ENCODE measurements around the gene TOR1AIP2.
"Not testable (repeated sequence)": the region's sequence is repeated elsewhere in the genome, so short reads cannot be mapped to it uniquely, and the experiment has no call there.

TOR1AIP2 gene

GRCh38 chr1:179875596-179876299, 1.9 kb downstream of the TOR1AIP2 start:
- no peak for DNase-seq

GRCh38 chr1:179873438-179873851, 4.2 kb downstream of the TOR1AIP2 start:
- DNase-seq, result no peak

GRCh38 chr1:179872558-179872957, 5.0 kb downstream of the TOR1AIP2 start:
- DNase-seq, result no peak

GRCh38 chr1:179871940-179872339, 5.7 kb downstream of the TOR1AIP2 start:
- no peak for DNase-seq

GRCh38 chr1:179870870-179871269, 6.7 kb downstream of the TOR1AIP2 start:
- no peak for DNase-seq

- DNase-seq, result peak; percentile 49 to 51
Observed at GRCh38 chr1:179867493-179868330, 9.9 kb downstream of the TOR1AIP2 start.

GRCh38 chr1:179866616-179867015, 11.0 kb downstream of the TOR1AIP2 start:
- no peak for DNase-seq

- DNase-seq, result no peak
Observed at GRCh38 chr1:179865377-179865776, 12.2 kb downstream of the TOR1AIP2 start.

GRCh38 chr1:179860652-179861051, 17.0 kb downstream of the TOR1AIP2 start:
- no peak for DNase-seq

GRCh38 chr1:179857009-179857408, 20.6 kb downstream of the TOR1AIP2 start:
- no peak for DNase-seq

GRCh38 chr1:179856296-179856695, 21.3 kb downstream of the TOR1AIP2 start:
- DNase-seq, result no peak

- DNase-seq, result not testable (repeated sequence)
Observed at GRCh38 chr1:179855831-179856230, 21.8 kb downstream of the TOR1AIP2 start.

GRCh38 chr1:179853102-179853501, 24.5 kb downstream of the TOR1AIP2 start:
- DNase-seq, result no peak

GRCh38 chr1:179848233-179848632, 29.4 kb downstream of the TOR1AIP2 start:
- DNase-seq, result no peak

- DNase-seq, result no peak
Observed at GRCh38 chr1:179840107-179840506, 37.5 kb downstream of the TOR1AIP2 start.

- DNase-seq, result not testable (repeated sequence)
Observed at GRCh38 chr1:179836686-179837445, 40.7 kb downstream of the TOR1AIP2 start.

GRCh38 chr1:179831852-179832699, 45.5 kb downstream of the TOR1AIP2 start:
- no peak for DNase-seq

- DNase-seq, result no peak
Observed at GRCh38 chr1:179831225-179831624, 46.4 kb downstream of the TOR1AIP2 start.

- DNase-seq, result no peak
Observed at GRCh38 chr1:179828554-179829110, 49.0 kb downstream of the TOR1AIP2 start.

- no peak for DNase-seq
Observed at GRCh38 chr1:179826626-179827280, 50.9 kb downstream of the TOR1AIP2 start.

GRCh38 chr1:179825798-179826460, 51.7 kb downstream of the TOR1AIP2 start:
- DNase-seq, result no peak

Measured in activated CD4-positive, alpha-beta T cell treated with anti-CD3 and anti-CD28 coated beads, Interleukin-2, amount 50 U/mL, for 4 hours (primary cell).